ENCODE data around the gene DNAJB1.
"Not testable (repeated sequence)": the region's sequence is repeated elsewhere in the genome, so short reads cannot be mapped to it uniquely, and the experiment has no call there.

Gene DNAJB1

DNA sequence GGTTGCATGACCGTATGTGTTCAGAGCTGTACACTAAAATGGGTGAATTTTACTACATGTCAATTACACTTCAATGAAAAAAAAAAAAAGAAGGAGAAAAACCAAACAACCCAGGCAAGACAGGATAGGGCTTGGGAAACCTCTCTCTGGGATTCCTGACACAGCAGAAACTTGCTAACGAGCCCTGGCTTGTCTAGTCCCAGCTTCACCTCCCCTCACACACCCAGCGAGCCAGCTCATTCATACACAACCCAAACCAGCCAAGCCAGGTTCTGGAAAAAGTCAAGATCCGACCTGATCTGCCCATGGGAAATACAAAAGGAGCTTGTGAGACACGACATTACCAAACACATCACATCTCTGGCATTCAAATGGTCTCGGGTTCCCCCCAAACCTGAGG lies 7.5 kb upstream of the DNAJB1 start:
- peak in 1 of 56 donors; percentile 7 for DNase-seq

DNA sequence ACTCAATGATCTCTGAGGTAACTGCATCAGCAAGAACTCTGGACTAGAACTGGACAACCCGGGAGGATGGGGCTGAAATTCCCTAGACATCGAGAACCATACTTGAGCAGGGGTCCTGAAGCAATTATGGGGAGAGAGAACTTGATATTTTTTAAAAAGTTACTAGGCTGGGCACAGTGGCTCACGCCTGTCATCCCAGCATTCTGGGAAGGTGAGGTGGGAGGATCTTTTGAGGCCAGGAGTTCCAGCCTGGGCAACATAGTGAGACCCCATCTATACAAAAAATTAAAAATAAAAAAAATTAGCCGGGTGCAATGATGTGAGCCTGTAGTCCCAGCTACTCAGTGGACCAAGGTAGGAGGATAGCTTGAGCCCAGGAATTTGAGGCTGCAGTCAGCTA lies 2.3 kb upstream of the DNAJB1 start:
- no peak for DNase-seq

GRCh38 chr19:14519860-14520407 lies 1.7 kb upstream of the DNAJB1 start:
- DNase-seq: peak in 5 of 56 donors; percentile 13 to 50 (median 23)

DNA sequence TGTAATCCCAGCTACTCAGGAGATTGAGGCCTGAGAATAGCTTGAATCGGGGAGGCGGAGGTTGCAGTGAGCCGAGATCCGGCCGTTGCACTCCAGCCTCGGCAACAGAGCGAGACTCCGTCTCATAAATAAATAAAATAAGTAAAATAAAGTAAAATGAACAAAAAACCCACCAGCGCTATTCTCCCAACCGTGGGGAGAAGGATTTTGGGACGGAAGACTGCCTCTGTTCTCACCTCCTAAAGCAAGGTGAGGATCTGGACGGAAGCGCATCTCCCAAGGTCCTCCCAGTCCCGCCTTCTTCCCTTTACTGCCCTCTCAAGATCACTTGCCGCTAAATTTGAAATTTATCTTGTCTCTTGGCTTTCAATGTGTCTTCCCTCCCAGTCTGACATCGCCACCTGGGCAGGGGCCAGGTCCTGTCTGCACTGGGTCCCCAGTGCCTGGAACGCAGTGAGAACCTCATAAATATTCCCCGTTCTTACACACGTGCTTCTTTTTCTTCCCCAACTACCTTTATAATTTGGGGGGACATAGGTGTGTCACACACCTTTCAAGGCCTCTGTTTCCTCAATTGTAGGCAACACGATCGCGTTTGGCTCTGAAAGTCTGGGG lies 1.2 kb upstream of the DNAJB1 start:
- no peak for DNase-seq

DNA sequence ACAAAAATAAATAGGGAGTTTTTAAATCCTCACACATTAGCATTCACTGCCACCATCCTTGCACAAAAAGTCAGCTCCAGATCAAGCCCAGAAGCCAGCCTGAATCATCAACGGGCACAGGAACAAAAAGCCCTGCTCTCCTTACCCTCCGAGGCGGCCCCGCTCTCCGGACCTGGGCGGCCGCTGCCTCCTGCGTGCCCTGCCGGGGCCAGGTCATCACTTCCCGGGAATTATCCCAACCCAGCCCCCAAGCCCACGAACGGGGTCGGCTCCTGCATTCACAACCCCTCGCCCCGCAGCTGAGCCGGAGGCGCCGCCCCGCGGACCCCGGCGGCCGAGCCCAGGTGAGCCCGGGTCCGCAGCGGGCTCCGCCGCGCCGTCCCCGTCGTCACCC lies 754 bp downstream of the DNAJB1 start:
- peak in 5 of 56 donors; percentile 58 to 93 (median 64) for DNase-seq

GRCh38 chr19:14516746-14517438 lies 1.3 kb downstream of the DNAJB1 start:
- peak in 13 of 56 donors; percentile 21 to 86 (median 40) for DNase-seq

DNA sequence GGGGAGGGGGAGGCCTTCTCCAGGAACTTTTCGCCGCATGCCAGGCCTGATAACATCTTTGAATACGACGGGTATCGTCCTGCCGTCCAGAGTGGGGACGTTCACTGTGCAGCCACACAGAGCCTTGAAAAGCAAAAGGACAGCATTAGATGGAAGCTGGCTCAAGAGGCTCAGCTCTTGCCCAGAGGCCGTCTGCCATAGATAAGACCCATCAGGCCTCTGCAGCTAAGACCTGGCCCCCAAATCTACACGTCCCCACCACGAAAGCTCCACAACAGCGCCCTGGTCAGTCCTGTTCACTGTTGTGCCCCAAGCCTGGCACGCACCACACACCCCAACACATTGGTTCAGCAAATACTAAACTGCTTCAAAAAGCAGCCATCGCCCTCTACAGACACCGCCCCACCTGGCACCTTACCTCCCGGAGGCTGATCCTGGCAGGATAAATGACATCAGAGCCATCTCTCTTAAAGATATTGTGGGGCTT lies 2.1 kb downstream of the DNAJB1 start:
- peak in 2 of 56 donors; percentile 57 to 63 for DNase-seq

DNA sequence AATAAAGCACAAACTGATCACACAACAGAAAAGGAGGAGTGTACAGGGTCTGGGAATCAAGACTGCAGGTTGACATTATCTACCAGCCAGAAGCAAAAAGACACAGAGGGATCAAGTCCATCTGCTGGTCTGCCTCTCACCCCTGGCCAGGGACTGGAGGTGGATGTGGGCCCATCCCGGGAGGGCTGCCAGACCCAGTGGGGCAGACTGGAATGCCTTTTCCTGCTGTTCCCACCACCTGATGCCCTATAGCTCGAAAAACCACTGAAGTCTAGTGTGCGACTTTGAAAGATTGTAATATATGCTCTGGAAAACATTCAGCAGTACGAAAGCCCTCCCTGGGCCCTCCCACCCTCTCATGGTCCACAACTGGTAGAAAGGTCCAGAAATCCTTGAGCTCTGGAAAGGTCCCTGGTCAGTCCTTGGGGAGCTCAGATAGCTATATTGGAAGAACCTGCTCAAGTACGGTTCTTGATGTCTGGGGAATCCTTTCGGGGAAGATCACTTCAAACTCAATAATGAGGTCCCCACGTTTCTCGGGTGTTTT lies 2.6 kb downstream of the DNAJB1 start:
- peak in 5 of 56 donors; percentile 30 to 62 (median 43) for DNase-seq

DNA sequence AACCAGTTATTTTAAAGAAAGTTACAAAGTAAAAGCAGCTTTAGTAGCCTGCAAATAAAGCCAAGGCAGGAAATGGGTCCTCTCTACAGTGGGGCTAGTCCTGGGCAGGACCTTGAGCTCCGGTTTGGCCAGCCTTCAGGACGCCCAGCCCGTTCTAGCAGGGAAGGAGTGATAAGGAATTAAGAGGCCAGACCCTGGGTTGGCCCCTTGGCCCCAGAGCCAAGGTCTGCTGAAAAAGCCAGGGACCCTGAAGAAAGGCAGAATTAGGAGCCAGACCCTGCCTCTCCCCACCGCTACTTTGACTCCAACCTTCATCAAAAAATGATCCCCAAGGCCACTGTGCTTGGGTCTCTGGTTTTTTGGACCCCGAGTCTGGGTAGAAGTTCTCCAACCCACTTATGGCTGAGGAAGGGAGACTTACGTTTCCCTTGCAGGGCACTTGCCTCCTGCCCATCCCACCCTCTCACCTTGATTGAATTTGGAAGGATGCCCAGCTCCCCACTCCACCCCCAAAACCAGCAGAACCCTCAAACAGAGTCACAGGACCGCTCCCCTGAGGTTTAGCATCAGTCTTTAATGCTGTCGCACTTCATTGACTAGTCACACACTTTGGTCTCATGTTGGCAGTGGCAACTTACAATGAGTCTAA lies 3.9 kb downstream of the DNAJB1 start:
- peak in 6 of 56 donors; percentile 17 to 71 (median 50) for DNase-seq

DNA sequence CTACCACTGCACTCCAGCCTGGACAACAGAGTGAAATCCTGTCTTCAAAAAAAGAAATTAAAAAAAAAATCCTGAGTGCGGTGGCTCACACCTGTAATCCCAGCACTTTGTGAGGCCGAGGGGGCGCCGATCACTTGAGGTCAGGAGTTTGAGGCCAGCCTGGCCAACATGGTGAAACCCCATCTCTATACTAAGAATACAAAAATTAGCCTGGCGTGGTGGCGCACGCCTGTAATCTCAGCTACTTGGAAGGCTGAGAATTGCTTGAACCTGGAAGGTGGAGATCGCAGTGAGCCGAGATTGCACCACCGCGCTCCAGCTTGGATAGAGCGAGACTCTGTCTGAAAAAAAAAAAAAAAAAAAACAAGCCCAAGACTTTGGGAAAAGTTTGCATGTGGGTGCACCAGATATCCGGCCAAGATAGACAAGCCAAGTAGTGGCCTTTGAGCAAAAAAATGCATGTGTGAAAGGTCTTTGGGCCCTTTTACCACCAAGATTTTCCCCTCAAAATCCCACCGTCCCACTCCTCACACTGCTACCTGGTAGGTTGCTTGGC lies 5.7 kb downstream of the DNAJB1 start:
- no peak for DNase-seq

- no peak for DNase-seq
These were observed 7.0 kb downstream of the DNAJB1 start for GRCh38 chr19:14511229-14511593.

DNA sequence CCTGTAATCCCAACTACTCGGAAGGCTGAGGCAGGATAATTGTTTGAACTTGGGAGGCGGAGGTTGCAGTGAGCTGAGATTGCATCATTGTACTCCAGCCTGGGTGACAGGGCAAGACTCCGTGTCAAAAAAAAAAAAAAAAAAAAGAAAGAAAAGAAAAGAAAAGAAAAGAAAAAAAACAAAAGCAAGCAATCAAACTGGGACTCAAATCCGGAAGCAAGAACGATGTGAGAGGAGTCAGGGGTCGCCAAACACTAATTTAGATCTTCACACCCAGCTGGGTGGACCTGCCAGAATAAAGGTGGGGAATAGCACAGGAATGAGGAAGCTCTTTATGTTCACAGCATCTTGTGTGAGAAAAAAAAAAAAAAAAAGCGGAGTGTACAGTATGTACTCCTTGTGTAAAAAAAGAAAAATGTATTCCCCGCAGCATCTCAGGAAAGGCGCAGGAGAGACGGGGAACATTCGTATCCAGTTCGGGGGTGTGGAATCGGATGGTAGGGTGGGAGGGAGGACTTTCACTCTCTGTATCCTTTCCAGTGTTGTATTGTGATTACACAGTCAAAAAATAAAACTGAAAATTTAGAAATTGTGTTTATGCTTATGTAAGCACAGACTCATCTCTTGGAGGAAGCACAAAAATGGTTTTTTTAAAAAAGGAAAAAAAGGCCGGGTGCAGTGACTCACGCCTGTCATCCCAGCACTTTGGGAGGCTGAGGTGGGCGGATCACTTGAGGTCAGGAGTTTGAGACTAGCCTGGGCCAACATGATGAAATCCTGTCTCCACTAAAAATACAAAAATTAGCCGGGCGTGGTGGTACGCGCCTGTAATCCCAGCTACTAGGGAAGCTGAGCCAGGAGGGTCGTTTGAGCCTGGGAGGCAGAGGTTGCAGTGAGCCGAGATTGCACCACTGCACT lies 7.6 kb downstream of the DNAJB1 start:
- DNase-seq: peak in 17 of 56 donors; percentile 12 to 77 (median 31)

DNA sequence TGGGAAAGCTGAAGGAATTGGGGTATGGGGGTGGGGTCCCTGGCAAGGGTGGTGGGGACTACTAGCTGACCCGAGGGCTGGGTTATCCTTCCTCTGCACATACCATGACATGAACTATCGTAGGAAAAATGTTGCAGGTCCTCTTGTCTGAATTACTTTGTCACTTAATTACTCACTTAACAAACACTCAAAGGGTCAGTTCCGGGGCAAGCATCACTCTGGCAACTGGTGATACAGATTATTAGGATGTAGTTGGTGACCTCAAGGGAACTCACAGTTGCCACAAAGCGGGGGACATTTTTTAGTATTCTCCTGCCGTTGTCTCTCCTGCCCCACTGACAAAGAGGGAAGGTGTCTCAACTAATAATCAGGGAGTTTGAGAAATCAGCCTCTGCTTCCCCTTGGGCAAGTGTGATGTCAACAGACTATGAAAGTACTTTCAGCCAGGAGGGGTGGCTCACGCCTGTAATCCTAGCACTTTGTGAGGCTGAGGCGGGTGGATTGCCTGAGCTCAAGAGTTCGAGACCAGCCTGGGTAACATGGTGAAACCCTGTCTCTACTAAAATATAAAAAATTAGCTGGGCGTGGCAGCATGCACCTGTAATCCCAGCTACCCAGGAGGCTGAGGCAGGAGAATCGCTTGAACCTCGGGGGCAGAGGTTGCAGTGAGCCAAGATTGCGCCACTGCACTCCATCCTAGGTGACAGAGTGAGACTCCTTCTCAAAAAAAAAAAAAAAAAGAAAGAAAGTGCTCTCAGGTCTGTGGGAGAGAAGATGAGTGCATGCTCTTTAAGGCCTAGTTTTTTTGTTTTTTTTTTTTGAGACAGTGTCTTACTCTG lies 10.3 kb downstream of the DNAJB1 start:
- DNase-seq: no peak

DNA sequence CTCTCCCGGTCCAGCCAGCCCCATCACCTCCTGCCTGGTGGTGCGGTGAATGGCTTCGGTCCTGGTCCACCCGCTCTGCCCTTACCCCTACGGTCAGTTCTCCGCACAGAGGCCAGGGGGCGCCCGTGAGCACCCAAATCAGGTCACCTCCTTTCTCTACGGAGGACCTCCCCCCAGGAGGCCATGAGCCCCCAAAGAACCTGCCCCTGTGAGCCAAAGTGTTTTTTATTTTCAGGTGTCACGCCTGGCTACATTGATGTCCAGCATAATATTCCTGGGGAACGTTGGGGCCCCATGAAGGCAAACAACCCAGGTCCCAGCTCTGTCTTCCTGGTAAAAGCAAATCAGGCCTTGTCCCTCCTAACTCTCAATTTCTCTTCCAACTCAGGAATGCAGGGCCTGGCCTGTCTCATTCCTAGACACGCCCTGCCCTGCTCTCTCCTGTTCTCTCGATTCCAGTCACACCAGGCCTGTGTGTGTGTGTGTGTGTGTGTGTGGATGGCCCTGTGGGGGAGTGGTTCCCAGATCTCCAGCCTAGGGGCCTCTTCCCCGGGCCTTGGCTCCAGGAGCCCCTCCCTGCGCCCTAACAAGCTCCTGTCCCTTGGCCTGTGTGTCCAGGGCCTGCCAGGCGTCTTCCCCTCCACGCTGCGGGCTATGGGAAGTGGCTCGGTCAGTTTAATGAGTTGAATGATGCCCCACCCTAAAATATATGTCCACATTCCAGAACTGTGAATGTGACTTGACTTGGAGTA lies 12.5 kb downstream of the DNAJB1 start:
- peak in 7 of 56 donors; percentile 3 to 31 (median 12) for DNase-seq

GRCh38 chr19:14504575-14504974 lies 13.6 kb downstream of the DNAJB1 start:
- not testable (repeated sequence) for DNase-seq

GRCh38 chr19:14503285-14503684 lies 14.9 kb downstream of the DNAJB1 start:
- no peak for DNase-seq

GRCh38 chr19:14502334-14503092 lies 15.7 kb downstream of the DNAJB1 start:
- DNase-seq: no peak
